GM18870 (cell line): ENCODE measurements around the gene IFNA21.
A peak's percentile ranks its signal among the peaks of the same experiment; 100 is the strongest.
"Not testable (repeated sequence)": the region's sequence is repeated elsewhere in the genome, so short reads cannot be mapped to it uniquely, and the experiment has no call there.

Experiments
- ATAC-seq: cut with Tn5 transposase; IDR thresholded peaks from one replicate; pipeline ENCODE4 v1.9.1; 2021; ENCODE audit warnings: moderate library complexity; ENCODE audit not compliant: unreplicated experiment

Gene IFNA21

DNA sequence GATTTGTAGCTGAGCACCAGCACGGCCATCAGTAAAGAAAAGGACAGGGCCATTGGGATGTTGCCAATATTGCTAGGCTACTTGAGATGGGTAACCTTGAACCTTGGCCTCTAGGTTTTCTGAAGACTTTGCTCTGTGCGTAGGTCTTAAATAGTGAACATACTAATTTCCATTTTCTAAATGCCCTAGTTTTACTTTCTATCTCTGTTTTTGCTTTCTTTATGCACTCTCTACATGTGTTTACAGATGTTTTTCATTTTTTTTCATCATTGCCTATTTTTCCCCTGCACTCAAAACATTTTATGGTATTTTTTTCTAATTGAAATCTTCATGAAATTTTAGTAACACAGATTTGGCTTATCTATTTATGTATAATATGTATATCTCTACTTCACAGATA lies at the start of gene IFNA21:
TSS of gene IFNA21 (minus strand) at position 101 of the 400 bp plus-strand sequence. CDS start at position 53, 48 bp downstream.
- ATAC-seq = not testable (repeated sequence)

DNA sequence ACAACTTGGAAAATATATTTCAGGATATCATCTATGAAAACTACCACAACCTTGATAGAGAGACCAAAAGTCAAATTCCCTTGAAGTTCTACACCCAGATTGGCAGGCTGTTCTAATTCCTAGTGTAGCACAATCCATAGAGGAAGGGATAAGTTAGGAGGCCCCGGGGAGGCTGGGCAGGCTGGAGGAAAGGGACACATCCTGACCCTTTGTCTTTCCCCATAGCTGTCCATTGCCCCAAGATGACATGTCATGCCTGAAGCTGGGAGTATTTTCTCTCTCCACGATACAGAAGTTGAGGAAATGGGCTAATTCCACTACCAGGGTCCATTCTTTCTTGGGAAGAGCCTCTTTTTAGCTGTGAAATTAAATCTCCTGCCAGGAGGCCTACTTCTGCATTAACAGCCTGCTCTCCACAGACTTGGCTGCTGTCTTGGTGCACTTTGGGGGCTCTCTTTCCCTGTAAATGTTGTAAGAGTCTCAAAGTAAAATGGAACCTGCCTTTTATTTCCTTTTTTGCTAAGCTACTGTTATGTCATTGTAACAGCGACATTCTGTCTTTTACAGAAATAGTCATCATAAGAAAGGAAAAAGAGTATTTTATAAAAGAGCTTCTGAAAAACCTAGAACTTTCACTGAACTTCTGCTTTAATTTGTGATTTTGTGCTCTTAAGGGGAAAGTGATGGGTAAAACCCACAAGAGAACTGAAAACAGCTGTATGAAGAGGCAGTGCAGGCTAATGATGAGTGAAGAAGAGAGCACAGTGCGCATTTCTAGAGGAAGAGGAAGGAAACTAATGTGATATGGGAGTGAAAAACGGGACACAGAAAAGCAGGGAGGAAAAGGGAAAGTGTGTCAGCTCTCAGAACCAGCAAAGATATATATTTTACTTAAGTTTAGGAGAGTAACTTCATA lies 47.2 kb upstream of the IFNA21 start:
- ATAC-seq = peak; percentile 74

DNA sequence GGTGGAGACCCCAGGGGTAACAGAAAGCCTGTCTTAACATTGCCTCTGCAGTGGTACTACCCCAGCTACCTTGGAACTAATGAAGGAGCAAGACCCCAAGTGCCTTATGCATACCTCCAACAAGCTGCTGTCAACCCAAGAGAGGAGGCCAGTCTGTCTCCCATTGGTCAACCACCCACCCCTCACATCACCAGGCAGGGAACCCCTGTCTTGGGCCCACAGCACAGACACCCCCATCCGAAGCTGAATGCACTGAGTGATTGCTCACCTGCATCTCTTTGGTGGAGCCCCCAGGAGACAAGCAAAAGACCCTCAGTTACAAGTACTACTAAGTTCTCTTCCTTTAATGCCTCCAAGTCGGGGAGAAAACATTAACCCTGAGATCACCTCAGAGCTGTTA lies 45.7 kb upstream of the IFNA21 start:
- not testable (repeated sequence) for ATAC-seq

DNA sequence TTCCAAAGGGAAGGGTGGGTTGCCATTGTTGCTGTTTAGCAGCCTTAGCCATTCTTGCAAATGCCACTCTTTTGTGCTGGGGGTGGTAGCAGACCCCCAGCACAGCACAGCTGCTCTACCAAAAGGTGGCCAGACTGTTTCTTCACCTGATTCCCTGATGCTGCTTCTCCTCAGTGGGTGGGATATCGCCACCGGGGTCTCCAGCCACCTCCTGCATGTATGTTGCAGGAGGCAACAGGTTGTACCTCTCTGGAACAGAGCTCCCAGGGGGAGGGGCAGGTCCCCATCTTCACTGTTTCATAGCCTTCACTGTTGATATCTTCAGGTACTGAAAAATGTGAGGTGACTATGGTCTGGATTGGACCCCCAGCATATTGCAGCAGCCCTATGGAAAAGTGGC lies 44.3 kb upstream of the IFNA21 start:
- ATAC-seq = not testable (repeated sequence)

DNA sequence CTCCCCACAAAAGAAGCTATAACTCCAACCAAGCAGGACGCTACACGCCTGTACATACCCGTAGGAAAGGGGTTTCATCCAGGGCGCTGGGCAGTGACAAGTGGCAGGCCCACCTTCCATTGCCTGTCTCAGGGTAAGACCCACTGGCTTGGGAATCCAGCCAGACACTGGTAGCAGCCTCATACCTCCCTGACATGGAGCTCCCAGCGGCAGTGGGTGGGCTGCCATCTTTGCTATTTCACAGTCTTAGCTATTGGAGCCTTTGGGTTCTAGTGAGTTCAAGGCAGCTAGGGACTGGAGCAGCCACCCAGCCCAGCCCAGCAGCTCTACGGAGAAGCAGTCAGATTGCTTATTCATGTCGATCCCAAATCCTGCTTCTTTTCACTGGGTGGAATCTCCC lies 43.9 kb upstream of the IFNA21 start:
- ATAC-seq = no peak

DNA sequence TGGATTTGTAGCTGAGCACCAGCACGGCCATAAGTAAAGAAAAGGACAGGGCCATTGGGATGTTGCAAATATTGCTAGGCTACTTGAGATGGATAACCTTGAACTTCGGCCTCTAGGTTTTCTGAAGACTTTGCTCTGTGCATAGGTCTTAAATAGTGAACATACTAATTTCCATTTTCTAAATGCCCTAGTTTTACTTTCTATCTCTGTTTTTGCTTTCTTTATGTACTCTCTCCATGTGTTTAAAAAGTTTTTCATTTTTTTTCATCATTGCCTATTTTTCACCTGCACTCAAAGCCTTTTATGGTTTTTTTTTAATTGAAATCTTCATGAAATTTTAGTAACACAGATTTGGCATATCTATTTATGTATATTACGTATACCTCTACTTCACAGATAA lies 40.6 kb upstream of the IFNA21 start, which contains the start of gene IFNA10:
TSS of gene IFNA10 (minus strand) at position 101 of the 400 bp plus-strand sequence. CDS start at position 55, 46 bp downstream.
- not testable (repeated sequence) for ATAC-seq

- no peak for ATAC-seq
Measured at GRCh38 chr9:21205204-21205603, 38.7 kb upstream of the IFNA21 start.

DNA sequence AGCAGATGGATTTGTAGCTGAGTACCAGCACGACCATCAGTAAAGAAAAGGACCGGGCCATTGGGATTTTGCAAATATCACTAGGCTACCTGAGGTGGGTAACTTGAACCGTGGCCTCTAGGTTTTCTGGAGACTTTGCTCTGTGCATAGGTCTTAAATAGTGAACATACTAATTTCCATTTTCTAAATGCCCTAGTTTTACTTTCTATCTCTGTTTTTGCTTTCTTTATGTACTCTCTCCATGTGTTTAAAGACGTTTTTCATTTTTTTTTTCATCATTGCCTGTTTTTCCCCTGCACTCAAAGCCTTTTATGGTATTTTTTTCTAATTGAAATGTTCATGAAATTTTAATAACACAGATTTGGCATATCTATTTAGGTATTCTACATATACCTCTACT lies 35.6 kb upstream of the IFNA21 start, which contains the start of gene IFNA7:
TSS of gene IFNA7 (minus strand) at position 101 of the 400 bp plus-strand sequence. CDS start at position 61, 40 bp downstream.
- not testable (repeated sequence) for ATAC-seq

DNA sequence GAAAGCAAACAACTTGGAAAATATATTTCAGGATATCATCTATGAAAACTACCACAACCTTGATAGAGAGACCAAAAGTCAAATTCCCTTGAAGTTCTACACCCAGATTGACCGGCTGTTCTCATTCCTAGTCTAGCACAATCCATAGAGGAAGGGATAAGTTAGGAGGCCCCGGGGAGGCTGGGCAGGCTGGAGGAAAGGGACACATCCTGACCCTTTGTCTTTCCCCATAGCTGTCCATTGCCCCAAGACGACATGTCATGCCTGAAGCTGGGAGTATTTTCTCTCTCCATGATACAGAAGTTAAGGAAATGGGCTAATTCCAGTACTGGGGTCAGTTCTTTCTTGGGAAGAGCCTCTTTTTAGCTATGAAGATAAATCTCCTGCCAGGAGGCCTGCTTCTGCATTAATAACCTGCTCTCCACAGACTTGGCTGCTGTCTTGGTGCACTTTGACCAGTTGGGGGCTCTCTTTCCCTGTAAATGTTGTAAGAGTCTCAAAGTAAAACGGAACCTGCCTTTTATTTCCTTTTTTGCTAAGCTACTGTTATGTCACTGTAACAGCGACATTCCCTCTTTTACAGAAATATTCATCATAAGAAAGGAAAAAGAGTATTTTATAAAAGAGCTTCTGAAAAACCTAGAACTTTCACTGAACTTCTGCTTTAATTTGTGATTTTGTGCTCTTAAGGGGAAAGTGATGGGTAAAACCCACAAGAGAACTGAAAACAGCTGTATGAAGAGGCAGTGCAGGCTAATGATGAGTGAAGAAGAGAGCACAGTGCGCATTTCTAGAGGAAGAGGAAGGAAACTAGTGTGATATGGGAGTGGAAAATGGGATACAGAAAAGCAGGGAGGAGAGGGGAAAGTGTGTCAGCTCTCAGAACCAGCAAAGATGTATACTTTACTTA lies 28.7 kb upstream of the IFNA21 start:
- peak; percentile 93 for ATAC-seq

DNA sequence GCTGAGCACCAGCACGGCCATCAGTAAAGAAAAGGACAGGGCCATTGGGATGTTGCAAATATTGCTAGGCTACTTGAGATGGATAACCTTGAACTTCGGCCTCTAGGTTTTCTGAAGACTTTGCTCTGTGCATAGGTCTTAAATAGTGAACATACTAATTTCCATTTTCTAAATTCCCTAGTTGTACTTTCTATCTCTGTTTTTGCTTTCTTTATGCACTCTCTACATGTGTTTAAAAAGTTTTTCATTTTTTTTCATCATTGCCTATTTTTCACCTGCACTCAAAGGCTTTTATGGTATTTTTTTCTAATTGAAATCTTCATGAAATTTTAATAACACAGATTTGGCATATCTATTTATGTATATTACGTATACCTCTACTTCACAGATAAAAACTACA lies 21.0 kb upstream of the IFNA21 start, which contains the start of gene IFNA4:
TSS of gene IFNA4 (minus strand) at position 101 of the 400 bp plus-strand sequence. CDS start at position 45, 56 bp downstream.
- not testable (repeated sequence) for ATAC-seq

GRCh38 chr9:21182810-21183736 lies 16.6 kb upstream of the IFNA21 start:
- ATAC-seq = peak; percentile 94

- ATAC-seq = no peak
Measured at GRCh38 chr9:21174671-21175070, 8.2 kb upstream of the IFNA21 start.

DNA sequence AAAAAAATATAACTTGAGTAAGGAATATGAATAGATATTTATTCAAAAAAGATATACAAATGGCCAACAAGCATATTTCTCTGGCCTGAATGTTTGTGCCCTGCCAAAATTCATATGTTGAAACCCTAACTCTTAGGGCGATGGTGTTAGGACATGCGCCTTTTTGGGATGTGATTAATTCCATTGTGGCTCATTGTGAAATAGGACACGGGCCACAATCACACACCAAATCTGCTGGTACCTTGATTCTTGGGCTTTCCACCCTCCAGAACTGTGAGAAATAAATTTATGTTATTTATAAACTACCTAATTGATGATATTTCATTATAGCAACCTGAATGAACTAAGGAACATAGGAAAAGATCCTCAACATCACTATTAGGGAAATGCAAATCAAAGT lies 5.7 kb upstream of the IFNA21 start:
- no peak for ATAC-seq

GRCh38 chr9:21171351-21171750 lies 4.9 kb upstream of the IFNA21 start:
- ATAC-seq = no peak

- no peak for ATAC-seq
Measured at GRCh38 chr9:21165516-21165915, 944 bp downstream of the IFNA21 start.

DNA sequence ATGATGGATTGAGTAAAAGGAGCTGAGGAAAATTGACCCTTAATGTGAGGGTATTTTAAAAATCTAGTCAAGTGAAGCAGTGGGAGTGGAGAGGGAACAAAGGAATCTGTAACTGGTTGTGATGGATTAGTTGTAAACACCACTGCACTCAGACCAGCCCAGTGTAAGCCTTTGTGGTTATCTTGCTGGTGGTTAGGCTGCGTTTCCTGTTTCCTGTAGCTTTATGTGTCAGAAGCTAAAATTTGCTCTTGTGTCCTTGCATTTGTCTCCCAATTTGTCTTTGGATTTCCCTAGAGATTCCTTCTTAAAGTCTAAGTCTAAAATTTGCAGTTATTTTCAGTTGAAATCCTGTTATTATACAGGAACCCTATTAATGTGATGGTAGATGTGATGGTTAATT lies 6.3 kb downstream of the IFNA21 start:
- ATAC-seq = peak; percentile 86

- ATAC-seq = no peak
Measured at GRCh38 chr9:21155501-21155900, 11.0 kb downstream of the IFNA21 start.

- ATAC-seq = peak; percentile 82
Measured at GRCh38 chr9:21154018-21154608, 12.3 kb downstream of the IFNA21 start.

GRCh38 chr9:21153336-21154017 lies 13.0 kb downstream of the IFNA21 start:
- peak; percentile 29 for ATAC-seq
